Ishikawa (cell line): Measurements from ENCODE around the gene FYTTD1.
A peak's percentile ranks its signal among the peaks of the same experiment; 100 is the strongest.

ENCODE experiments used
- CEBPB ChIP-seq: IDR thresholded peaks from 2 replicates; pipeline ENCODE4 v1.6.1; 2012
- CREB1 ChIP-seq: IDR thresholded peaks from 2 replicates; pipeline ENCODE4 v1.6.1; 2012; ENCODE audit warnings: low read depth
- EGR1 ChIP-seq: IDR thresholded peaks from 2 replicates; pipeline ENCODE4 v1.6.1; 2012
- EP300 ChIP-seq: IDR thresholded peaks from 2 replicates; pipeline ENCODE4 v1.6.1; 2012; ENCODE audit warnings: borderline replicate concordance
- FOXM1 ChIP-seq: IDR thresholded peaks from 2 replicates; pipeline ENCODE4 v1.6.1; 2012; ENCODE audit warnings: low read depth, borderline replicate concordance
- NFIC ChIP-seq: IDR thresholded peaks from 2 replicates; pipeline ENCODE4 v1.6.1; 2012
- RAD21 ChIP-seq: IDR thresholded peaks from 2 replicates; pipeline ENCODE4 v1.6.1; 2012; ENCODE audit warnings: low read depth
- TAF1 ChIP-seq: IDR thresholded peaks from 2 replicates; pipeline ENCODE4 v1.6.1; 2012; ENCODE audit warnings: low read depth, mild to moderate bottlenecking
- TCF12 ChIP-seq: IDR thresholded peaks from 2 replicates; pipeline ENCODE4 v1.6.1; 2012; ENCODE audit warnings: low read depth
- TEAD4 ChIP-seq: IDR thresholded peaks from 2 replicates; pipeline ENCODE4 v1.6.1; 2012
- YY1 ChIP-seq: IDR thresholded peaks from 2 replicates; pipeline ENCODE4 v1.6.1; 2012; ENCODE audit warnings: low read depth
- ZBTB7A ChIP-seq: IDR thresholded peaks from 2 replicates; pipeline ENCODE4 v1.6.1; 2012; ENCODE audit warnings: low read depth
- TF ChIP-seq, protein P1 (sequence below): IDR thresholded peaks from 2 replicates; pipeline ENCODE4 v1.6.1; 2012; ENCODE audit warnings: low read depth, mild to moderate bottlenecking
- TF ChIP-seq, protein P2 (sequence below): IDR thresholded peaks from 2 replicates; pipeline ENCODE4 v1.6.1; 2012
- TF ChIP-seq, protein P3 (sequence below): IDR thresholded peaks from 2 replicates; pipeline ENCODE4 v1.6.1; 2012

Gene FYTTD1

DNA sequence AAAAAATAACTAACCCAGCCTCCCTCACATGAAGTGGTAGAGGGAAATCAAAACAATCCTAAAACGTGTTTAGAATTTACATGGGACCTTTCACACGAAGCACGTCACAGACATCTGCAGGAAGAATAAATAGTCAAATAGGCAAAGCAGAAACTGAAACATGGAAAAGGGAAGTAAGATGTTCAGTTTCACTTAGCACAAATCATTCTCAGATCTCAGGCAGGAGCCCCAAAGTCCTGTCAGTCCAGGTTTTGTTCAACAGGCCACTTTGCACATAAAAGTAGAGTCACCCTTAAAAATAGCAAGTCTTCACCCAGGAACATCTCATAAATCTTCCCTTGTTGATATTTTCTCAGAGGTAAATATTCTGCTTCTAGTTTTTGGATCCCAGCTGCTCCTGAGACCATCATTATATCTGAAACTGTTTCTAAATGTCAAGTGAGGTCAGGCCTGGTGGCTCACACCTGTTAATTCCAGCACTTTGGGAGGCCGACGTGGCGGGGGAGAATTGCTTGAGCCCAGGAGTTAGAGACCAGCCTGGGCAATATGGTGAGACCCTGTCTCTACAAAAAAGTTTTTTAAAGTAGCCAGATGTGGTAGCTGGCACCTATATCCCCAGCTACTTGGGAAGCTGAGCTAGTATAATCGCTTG lies 14.9 kb upstream of the FYTTD1 start:
- TF ChIP-seq EGR1: no peak
- no peak for TF ChIP-seq RAD21
- no peak for TF ChIP-seq TAF1
- TF ChIP-seq FOXM1: no peak
- TF ChIP-seq, protein P1, sequence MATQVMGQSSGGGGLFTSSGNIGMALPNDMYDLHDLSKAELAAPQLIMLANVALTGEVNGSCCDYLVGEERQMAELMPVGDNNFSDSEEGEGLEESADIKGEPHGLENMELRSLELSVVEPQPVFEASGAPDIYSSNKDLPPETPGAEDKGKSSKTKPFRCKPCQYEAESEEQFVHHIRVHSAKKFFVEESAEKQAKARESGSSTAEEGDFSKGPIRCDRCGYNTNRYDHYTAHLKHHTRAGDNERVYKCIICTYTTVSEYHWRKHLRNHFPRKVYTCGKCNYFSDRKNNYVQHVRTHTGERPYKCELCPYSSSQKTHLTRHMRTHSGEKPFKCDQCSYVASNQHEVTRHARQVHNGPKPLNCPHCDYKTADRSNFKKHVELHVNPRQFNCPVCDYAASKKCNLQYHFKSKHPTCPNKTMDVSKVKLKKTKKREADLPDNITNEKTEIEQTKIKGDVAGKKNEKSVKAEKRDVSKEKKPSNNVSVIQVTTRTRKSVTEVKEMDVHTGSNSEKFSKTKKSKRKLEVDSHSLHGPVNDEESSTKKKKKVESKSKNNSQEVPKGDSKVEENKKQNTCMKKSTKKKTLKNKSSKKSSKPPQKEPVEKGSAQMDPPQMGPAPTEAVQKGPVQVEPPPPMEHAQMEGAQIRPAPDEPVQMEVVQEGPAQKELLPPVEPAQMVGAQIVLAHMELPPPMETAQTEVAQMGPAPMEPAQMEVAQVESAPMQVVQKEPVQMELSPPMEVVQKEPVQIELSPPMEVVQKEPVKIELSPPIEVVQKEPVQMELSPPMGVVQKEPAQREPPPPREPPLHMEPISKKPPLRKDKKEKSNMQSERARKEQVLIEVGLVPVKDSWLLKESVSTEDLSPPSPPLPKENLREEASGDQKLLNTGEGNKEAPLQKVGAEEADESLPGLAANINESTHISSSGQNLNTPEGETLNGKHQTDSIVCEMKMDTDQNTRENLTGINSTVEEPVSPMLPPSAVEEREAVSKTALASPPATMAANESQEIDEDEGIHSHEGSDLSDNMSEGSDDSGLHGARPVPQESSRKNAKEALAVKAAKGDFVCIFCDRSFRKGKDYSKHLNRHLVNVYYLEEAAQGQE: no peak
- TF ChIP-seq NFIC: no peak
- no peak for TF ChIP-seq CEBPB

DNA sequence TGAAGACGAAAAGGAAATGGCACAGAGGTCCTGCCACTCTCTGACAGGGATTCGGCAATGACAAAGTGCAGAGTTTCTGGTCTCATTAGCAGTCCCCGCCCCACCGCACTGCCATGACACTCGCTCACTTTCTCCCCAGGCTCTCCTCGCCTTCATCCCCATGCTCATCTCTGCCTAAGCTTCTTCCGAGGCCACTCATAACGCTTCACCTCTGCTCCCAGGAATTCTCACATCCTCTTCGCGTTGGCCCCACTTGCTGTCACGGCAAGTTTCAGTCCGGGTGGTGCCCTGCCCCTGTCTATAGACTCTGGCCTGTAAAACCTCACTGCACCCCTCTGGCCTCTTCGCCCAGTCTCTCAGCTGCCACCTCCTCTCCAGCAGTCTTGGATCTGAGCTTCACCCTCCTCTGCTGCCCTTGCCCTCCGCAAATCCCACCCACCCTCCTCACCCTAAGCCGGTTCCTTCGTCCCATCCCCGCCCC lies 13.6 kb upstream of the FYTTD1 start:
- TF ChIP-seq EP300: no peak
- no peak for TF ChIP-seq CREB1
- no peak for TF ChIP-seq CEBPB
- TF ChIP-seq, protein P1: no peak
- TF ChIP-seq TEAD4: no peak
- no peak for TF ChIP-seq FOXM1
- no peak for TF ChIP-seq TCF12
- TF ChIP-seq YY1: no peak
- TF ChIP-seq EGR1: no peak
- no peak for TF ChIP-seq ZBTB7A
- no peak; the same call in 1 of the 2 replicates for TF ChIP-seq TAF1
- no peak for TF ChIP-seq RAD21
- TF ChIP-seq, protein P2, sequence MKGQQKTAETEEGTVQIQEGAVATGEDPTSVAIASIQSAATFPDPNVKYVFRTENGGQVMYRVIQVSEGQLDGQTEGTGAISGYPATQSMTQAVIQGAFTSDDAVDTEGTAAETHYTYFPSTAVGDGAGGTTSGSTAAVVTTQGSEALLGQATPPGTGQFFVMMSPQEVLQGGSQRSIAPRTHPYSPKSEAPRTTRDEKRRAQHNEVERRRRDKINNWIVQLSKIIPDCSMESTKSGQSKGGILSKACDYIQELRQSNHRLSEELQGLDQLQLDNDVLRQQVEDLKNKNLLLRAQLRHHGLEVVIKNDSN: no peak
- TF ChIP-seq, protein P3, sequence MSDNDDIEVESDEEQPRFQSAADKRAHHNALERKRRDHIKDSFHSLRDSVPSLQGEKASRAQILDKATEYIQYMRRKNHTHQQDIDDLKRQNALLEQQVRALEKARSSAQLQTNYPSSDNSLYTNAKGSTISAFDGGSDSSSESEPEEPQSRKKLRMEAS: no peak

DNA sequence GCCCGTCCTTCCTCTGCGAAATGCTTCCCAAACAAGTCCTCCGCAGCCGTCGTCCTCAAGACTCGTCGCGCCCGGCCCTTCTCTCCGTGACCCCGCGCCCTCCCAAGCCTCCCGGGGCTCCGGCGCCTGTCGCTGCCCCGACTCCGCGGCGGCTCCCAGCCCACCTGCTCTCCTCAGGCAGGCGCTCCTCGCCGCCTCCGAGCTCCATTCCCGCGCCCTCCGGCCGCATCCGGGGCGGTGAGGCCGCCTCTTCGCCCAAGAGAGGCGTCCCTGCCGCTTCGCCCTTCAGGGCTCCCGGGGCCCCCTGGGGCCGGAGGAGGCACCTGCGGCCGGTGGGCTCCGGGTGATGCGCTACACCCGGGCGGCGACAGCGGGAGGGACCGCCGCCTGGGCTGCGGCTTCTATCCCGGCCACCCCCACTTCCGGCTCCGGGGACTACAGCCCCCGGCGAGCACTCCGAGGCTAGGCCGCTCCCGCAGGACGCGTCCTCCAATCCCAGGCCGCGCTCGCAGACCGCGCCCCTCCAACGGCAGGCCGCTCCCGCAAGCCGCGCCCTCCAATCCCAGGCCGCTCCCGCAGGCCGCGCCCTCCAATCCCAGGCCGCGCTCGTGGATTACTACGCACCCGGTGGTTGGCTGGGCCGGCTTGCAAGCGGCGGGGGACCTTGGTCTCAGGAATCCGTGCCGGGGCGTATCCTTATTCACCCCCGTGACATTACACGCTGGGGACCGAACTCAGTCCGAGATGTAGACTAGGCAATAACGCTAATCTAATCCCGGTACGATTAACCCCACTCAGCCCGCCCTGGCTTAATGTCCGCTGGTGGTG lies 13.0 kb upstream of the FYTTD1 start, which contains the start of gene RUBCN:
TSS of gene RUBCN (minus strand) at position 414 of the 828 bp plus-strand sequence. CDS start at position 229, 185 bp downstream.
- TF ChIP-seq RAD21 (no peak), FOXM1 (0 out of 2 replicates have a peak, but pooled peaks have one; percentile 16), TCF12 (no peak), TEAD4 (peak; percentile 53), CREB1 (0 out of 2 replicates have a peak, but pooled peaks have one; percentile 37), YY1 (no peak), TAF1 (peak; percentile 33), EP300 (peak; percentile 6; the same call in 1 of the 2 replicates), NFIC (no peak; the same call in 1 of the 2 replicates), CEBPB (no peak), ZBTB7A (no peak), EGR1 (no peak)
- TF ChIP-seq, protein P1: no peak
- TF ChIP-seq, protein P2: peak; percentile 39; the same call in 1 of the 2 replicates
- TF ChIP-seq, protein P3: peak; percentile 77

DNA sequence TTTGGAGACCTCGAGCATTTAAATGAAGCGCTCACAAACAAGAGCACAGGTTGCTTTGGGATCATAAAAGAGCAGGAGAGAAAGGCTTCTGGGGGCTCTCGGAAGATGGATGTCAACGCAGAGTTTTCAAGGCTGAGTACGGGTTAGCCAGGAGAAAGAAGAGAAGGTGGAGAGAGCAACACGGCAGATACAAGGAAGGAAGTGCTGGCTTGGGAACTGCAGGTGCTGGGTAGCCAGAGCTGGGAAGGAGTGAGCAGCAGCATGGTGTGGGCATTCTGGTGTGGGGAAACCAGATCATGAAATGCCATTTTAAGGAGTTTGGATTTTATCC lies 12.4 kb upstream of the FYTTD1 start:
- TF ChIP-seq FOXM1: no peak
- TF ChIP-seq EP300: no peak
- TF ChIP-seq, protein P3: no peak
- no peak for TF ChIP-seq EGR1
- TF ChIP-seq ZBTB7A: no peak
- TF ChIP-seq CREB1: no peak
- TF ChIP-seq NFIC: no peak
- no peak for TF ChIP-seq RAD21
- TF ChIP-seq, protein P1: no peak
- TF ChIP-seq, protein P2: no peak
- TF ChIP-seq CEBPB: no peak
- TF ChIP-seq TCF12: no peak
- TF ChIP-seq TAF1: no peak; the same call in 1 of the 2 replicates
- no peak for TF ChIP-seq YY1
- TF ChIP-seq TEAD4: no peak
